GM19452 (cell line): Measurements from ENCODE around the gene LRP1B.
"Not testable (repeated sequence)": the region's sequence is repeated elsewhere in the genome, so short reads cannot be mapped to it uniquely, and the experiment has no call there.

Source experiments
- ATAC-seq: cut with Tn5 transposase; IDR thresholded peaks from one replicate; pipeline ENCODE4 v1.9.1; 2021; ENCODE audit not compliant: unreplicated experiment

Gene LRP1B

DNA sequence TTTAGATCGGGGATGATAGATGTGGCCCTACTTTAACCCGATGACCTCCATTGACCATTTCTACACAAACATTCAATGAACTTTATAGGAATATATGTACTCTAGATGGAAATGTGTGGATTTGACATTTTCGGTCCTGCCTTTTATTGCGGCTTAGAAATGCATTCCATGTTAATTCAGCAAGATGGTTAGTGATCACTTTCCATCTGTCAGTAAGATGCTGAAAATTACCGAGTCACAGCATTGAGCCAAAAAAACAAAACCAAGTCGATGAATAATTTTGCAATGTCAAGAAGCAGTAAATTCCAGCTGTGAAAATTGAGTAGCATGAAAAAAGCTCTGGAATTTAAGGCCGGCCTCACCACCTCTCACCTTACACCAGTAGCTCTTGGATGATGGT, 1708.1 kb downstream of the LRP1B start:
- ATAC-seq = no peak

DNA sequence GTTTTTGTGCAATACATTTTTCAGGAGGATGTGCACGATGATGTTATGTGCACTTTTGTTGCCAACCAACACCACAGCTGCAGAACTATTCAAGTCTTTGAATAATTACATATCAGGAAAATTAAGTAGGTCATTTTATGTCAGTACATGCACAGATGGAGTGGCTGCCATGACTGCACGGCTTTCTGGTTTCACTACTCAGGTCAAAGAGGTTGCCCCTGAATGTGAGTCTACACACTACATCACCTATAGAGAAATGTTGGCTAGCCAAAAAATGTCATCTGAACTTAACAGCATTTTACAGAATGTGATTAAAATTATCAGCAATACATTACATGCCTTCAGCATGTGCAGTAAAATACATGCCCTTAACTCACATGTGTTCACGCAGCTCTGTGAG, 1713.3 kb downstream of the LRP1B start:
- no peak for ATAC-seq

DNA sequence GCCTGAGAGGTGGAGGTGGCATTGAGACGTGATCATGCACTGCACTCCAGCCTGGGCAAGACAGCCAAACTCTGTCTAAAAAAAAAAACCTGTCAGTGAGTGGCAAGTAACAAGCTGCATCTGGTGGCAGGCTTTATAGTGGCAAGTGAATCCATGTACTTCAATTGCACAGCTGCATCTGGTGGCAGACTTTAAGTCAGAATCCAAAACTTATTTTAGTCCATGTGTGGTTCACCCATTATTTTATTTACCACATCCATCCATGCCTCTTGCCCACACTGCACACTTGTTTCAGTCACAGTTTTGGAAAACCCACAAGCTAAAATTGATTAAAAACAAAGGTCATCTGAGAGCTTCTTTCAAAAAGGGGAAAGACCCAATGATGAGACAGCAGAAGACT, 1714.2 kb downstream of the LRP1B start:
- no peak for ATAC-seq

DNA sequence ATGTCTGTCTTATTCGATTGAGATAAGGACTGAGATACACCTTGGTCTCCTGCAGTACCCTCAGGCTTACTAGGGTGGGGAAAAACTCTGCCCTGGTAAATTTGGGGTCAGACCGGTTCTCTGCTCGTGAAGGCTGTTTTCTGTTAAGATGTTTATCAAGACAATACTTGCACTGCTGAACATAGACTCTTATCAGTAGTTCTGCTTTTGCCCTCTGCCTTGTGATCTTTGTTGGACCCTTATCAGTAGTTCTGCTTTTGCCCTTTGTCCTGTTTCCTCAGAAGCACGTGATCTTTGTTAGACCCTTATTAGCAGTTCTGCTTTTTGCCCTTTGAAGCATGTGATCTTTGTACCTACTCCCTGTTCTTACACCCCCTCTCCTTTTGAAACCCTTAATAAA, 1715.8 kb downstream of the LRP1B start:
- ATAC-seq = not testable (repeated sequence)

DNA sequence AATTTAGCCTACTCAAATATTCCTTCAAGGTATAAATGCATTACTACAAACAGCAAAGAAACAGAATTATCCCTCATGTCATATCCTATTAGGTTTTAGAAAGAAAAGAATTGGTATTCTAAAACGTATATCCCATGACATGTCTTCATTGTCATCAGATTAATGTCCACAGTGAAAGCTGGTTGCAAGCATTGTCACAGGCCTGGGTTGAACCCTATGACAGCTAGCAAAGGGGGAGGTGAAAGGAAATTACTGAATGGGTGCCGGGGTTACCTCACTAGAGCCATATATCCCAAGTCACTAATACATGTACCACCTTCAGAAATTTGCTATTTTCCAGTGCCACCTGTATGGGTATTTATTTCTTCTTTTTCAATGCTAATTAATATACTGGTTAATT, 1720.1 kb downstream of the LRP1B start:
- ATAC-seq = no peak

DNA sequence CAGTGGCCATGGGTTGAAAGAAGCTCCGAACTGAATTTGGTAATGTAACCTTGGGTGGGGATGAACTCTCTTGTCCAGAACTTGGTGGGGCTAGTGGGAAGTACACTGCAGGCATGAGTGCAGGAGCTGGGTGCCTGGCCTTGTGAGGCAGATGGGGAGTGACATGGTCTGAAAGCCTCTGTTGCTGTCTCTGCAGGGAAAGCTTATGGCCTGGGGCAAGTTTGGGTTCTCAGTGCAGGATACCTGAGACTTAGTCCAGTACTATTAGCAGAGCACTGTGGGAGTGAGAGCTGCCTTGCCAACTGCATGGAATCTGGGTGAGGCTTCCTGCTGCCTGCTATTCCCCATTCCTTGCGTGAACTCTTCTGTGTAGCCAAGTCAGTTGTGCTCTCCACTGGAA, 1729.8 kb downstream of the LRP1B start:
- no peak for ATAC-seq

DNA sequence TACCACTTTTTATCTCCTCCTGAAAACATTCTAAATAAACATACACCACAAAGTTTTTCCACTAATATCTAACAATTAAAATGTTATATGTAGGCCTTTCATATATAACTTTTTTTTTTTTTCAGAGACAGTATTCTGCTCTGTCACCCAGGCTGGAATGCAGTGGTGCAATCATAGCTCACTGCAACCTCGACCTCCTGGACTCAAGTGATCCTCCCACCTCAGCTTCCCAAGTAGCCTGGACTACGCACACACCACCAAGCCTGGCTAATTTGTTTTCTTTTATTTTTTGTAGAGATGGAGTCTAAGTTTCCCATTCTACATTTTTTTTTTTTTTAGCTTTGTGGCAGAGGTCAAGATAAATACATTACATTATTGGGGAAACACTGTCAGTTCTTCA, 1738.0 kb downstream of the LRP1B start:
- ATAC-seq = no peak

DNA sequence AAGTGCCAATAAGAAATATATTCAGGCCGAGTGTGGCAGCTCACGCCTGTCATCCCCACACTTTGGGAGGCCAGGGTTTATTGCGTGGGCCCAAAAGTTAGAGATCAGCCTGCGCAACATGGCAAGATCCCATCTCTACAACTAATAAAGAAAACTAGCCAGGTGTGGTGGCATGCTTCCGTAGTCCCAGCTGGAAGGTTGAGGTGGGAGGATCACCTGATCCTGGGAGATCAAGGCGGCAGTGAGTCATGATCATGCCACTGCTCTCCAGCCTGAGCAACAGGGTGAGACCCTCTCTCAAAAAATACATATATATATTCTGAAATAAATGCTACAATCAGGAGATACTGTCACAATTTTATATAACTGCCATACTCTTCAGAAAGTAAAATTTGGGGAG, 1745.9 kb downstream of the LRP1B start:
- ATAC-seq = no peak

DNA sequence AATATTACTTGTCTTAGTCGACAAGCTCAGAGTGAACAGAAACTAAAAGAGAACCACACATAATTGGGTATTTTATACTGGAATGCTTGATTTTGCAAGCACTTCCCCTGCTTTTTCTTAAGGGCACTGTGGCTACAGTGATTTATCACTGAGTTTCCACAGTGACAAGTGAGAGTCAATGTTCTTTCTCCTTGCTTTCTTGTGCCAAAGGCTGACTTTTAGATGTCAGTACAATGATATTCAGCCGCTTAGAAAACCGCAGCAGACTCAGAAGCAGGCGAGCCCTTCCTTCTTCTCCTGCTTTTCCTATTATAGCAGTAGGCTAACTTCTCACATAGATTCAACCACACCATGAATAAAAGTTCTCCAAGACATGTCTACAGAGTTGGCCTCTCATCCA, 1747.0 kb downstream of the LRP1B start:
- ATAC-seq = no peak

DNA sequence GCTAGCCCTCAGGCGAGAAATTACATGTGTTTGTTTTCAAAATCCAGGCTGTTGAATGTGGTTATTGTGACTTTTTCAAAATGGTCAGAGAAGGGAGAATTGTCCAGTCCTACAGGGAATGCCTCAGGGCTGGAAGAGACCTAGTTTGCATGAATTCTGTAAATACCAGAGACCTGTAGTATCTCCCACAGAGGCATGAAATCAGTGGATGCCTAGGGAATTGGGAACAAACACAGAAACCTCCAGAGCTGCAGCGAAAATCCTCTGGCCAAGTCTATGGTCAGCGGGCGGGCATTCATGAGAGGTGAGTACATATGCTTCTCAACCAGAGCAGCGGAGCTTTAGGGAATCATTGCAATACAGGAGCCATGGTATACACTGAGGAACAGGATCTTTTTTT, 1754.1 kb downstream of the LRP1B start:
- ATAC-seq = no peak

DNA sequence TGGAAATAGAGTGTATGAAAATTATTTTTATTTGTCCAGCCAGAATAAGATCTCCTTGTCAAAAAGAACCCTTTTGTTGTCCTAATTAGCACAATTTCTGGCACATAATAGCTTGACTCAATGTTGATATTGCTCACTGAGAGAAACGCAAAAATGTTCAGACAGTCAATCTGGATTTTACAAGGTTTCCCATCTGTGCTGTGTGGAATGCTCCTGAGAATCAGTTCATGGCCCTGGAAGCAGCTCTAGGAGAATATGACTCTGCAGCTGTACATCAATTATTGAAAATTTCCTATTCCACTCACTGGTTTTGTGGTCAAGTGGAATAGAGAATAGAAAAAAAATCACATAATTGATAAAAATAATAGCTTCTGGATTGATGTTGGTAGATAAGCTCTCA, 1767.7 kb downstream of the LRP1B start:
- ATAC-seq = no peak

DNA sequence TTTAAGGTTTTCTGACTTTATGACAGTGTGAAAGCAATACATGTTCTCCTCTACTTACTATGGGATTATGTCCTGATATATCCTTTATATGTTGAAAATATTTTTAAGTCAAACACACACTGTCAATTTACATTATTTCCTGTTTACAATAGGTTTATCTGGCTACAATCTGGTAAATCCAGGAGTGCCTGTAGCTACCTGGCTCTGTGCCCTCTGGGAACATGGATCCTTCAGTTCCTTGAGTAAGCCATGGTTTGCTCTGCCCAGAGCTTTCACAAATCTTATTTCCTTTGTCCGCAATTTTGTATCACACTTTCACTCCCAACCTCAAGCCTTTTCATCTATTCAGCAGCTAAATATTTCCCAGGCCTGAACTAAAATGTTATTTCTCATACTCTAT, 1768.5 kb downstream of the LRP1B start:
- no peak for ATAC-seq

DNA sequence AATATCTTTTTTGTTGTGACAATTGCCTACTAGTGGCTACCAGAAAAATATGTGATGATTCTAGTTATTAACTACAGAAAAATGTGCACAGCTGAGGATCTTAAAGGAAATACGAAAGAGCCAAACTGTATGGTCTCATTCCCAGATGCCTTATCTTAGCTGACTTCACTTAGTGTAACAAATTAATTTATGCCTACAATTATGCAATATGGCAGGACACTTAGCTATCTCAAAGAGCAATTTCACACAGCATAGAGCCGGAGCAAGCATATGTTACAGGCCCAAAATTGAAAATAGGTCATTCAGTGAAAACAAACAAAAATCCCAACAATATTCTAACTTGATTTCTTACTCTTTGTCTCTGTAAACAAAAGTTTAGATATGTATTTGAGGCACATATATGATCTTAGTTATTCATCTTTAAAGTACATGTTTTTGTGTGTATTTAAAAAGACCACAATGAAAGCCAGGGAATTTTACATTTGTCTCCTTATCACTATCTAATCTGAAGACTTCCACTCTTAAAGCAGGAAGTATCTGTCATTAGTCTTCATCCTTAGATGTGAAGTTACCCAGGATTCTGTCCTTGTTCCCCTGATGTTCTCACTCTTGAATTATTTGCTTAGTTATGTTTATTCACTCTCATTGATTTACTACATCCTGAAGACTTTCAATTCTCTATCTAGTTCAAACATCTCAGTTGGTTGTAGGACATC, 1771.6 kb downstream of the LRP1B start:
- ATAC-seq = no peak

DNA sequence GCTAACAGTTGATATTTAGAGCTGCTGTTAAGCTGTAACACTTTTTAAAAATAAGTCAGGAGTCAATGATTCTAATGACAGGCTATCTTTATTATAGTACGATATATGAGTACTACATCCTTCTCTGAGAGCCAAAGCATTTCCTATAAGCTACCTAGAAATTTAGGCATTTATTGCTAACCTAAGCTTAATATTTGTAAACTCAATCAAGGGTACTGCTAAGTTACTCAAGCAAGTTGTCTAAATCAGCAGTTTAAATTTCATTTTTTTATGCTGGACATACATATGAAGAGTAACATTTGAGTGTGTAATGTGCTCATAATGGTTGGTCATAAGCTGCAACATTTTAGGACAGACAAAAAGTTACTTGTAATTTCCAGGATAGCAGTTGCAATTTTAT, 1774.1 kb downstream of the LRP1B start:
- no peak for ATAC-seq

DNA sequence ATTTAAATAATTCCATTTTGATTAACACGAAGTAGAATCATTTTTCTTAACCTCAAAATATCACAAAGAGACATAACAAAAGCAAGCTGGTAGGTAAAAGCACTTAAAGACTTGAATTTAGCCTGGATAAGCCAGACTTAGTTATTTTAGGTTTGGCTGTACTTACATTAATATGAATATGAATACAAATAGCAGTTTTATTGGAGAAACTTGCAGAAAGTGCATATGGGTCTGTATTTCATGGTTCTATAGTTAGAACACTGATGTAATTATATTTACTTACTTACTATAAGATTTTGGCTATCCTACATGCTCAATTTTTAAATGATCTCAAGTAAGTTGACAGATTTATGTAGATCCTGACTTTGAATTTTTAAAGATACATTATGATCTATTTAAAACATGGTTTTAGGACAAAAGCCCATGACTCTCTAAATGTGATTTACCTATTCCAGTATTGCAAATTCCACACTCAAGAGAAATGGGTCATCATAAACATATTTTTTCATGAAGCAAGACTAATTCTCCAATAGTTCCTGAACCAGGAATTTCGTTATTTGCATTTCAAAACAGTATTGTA, 1775.2 kb downstream of the LRP1B start:
- ATAC-seq = no peak

DNA sequence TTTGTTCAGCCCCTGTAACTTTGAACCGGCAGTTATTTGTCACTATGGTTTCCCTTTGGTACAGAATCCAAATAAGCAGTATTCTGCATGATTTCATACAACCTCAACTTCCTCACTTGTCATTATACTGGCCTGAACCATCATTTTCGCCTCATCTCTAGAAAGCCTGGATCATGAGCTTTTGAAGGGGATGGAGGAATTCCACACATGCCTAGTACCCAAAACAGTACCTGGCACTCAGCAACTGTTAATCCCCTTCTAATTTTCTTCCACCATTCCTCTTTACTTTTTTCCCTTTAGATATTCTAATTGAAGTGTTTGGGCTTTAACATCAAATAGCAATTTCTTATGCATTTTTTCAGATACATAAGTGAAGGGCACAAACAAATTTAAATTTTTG, 1776.3 kb downstream of the LRP1B start:
- ATAC-seq = no peak

DNA sequence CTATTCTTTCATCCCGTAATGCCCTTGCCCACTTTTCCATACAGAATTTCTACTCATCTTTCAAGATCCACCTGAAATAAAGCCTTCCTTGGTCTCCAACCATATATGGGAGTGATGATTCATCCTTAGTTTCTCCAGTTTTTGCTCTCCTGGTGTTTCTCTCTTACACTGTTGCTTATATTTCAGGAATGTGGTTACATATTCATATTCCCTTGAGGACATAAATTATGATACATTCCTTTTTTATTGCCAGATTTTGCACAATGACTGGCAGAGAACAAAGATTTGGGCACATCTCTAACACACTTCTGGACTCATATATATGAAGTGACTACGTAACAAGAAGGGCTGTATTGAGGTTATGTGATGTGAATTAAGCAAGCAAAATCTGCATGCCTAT, 1777.3 kb downstream of the LRP1B start:
- ATAC-seq = no peak

DNA sequence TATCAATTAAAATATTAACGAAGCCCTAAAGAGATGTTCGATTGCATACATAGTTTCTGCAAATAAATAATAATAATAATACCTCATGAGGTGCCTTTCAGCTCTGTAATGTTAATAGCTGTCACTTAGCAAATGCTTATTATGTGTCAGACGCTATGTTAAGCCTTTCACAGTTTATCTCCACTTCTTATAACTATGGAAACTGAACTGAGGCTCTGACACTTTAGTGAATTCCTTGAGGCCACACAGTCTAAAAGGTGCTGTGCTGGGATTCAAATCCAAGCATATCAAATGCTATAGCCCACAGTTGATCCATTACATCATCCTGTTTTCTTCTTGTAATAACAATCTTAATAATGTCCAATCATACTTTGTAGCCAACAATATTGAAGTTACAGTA, 1779.1 kb downstream of the LRP1B start:
- ATAC-seq = no peak

DNA sequence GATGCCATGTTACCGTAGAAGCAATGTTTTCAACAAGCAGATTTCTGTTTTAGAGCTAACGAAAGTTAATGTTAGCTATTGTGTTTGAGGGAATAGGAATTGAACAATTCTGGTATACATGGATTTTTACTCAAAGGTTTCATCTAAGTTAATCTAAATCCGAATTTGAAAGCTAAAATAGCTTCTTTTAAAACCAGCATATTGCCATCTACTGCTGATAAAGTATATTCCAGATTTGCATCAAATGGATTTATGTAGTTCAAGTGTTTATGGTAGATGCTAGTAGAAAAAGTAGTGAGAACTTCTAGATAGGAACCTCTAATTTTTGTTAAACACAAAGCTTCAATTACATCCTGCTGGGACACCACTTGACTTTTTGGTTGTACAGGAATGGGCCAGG, 1781.1 kb downstream of the LRP1B start:
- no peak for ATAC-seq

DNA sequence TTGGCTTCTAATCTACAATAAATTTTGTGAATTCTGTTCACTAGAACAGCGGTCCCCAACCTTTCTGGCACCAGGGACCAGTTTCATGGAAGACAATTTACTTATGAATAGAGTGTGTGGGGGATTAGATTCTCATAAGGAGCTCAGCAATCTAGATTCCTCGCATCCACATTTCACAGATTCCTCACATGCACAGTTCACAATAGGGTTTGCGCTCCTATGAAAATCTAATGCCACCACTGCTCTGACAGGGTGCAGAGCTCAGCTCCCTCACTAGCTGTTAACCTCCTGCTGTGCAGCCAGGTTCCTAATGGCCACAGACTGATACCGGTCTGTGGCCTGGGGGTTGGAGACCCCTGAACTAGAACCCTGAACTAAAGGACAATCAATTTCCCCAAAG, 1782.0 kb downstream of the LRP1B start:
- ATAC-seq = no peak

DNA sequence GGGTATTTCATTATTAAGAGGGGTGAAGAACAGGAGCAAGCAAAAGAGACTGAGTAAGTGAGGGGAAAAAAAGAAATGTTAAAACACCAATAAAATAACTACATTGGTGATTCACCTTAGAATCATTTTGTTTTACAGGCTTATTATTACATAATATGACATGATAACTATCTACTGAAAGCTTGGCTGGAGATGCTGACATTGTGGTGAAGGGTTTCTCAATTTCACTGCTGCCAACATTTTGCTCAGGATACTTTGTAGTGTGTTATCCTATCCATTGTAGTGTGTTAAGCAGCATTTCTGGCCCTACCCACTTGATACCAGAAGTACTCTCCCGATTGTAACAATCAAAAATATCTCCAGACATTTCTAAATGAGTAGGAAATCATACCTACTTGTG, 1786.0 kb downstream of the LRP1B start:
- ATAC-seq = no peak

DNA sequence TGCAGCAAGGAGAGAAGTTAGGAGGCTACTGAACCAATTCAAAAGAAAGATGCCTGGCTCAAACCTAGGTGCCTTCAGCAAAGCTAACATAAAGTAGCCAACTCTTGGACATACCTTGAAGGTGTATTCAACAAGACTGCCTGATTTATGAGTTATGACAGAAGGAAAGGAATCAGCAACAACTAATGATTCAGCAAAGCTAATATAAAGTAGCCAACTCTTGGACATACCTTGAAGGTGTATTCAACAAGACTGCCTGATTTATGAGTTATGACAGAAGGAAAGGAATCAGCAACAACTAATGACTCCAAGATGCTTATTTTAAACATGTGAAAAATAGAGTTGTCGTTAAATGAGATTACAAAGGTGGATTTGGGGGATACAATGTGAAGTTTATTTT, 1786.5 kb downstream of the LRP1B start:
- ATAC-seq = not testable (repeated sequence)

DNA sequence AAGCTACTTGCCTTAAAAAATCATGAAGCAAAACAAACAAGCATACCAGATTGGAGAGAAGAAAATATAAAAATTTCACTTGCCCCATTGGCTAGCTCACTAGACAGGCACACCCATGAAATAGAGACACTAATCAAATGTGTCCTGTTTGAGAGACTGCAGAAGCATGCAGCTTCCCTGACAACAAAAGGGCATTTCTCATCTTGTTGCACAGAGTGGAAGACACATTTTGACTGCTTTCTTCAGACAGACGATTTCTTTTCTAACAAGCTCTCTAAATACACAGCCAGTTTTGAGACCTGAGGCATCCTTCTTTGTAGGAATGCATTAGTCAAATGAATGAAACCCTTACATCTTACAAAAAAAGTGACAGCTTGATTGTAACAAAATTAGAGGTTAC, 1792.0 kb downstream of the LRP1B start:
- no peak for ATAC-seq
